Measurements from ENCODE around the gene SPATA16. TPM values are rescaled to one million over a fixed set of nuclear protein-coding genes. Genes with fewer than 3 reads are reported as not detected.

The SPATA16 gene
- total RNA-seq, 1 experiment from 2014 or later = 0.44 TPM

DNA sequence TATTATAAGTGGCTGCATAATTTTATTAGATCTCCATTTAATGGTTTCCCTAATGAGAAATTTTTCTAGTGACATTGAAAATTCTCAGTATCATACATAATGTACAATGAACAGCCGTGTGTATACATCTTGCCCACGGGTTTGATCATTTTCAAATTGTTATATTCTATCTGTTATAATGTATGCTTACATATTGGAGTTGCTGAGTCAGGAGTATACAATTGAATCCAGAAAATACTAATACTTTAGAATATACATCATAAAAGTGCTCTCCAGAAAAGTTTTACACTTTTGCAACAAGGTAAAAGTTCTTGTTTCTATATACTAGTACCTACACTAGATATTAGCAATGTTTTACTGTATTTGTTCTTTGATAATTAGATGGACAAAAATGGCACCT, 82.8 kb downstream of the SPATA16 start (continued):
- TF ChIP-seq, protein P1, sequence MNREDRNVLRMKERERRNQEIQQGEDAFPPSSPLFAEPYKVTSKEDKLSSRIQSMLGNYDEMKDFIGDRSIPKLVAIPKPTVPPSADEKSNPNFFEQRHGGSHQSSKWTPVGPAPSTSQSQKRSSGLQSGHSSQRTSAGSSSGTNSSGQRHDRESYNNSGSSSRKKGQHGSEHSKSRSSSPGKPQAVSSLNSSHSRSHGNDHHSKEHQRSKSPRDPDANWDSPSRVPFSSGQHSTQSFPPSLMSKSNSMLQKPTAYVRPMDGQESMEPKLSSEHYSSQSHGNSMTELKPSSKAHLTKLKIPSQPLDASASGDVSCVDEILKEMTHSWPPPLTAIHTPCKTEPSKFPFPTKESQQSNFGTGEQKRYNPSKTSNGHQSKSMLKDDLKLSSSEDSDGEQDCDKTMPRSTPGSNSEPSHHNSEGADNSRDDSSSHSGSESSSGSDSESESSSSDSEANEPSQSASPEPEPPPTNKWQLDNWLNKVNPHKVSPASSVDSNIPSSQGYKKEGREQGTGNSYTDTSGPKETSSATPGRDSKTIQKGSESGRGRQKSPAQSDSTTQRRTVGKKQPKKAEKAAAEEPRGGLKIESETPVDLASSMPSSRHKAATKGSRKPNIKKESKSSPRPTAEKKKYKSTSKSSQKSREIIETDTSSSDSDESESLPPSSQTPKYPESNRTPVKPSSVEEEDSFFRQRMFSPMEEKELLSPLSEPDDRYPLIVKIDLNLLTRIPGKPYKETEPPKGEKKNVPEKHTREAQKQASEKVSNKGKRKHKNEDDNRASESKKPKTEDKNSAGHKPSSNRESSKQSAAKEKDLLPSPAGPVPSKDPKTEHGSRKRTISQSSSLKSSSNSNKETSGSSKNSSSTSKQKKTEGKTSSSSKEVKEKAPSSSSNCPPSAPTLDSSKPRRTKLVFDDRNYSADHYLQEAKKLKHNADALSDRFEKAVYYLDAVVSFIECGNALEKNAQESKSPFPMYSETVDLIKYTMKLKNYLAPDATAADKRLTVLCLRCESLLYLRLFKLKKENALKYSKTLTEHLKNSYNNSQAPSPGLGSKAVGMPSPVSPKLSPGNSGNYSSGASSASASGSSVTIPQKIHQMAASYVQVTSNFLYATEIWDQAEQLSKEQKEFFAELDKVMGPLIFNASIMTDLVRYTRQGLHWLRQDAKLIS (CRISPR knock-in tag; IDR thresholded peaks at IDR 0.05; ENCODE audit: borderline replicate concordance) = no peak
- TF ChIP-seq, protein P2, sequence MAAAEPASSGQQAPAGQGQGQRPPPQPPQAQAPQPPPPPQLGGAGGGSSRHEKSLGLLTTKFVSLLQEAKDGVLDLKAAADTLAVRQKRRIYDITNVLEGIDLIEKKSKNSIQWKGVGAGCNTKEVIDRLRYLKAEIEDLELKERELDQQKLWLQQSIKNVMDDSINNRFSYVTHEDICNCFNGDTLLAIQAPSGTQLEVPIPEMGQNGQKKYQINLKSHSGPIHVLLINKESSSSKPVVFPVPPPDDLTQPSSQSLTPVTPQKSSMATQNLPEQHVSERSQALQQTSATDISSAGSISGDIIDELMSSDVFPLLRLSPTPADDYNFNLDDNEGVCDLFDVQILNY (CRISPR knock-in tag; IDR thresholded peaks at IDR 0.05) = no peak
- TF ChIP-seq, protein P3, sequence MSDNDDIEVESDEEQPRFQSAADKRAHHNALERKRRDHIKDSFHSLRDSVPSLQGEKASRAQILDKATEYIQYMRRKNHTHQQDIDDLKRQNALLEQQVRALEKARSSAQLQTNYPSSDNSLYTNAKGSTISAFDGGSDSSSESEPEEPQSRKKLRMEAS (CRISPR knock-in tag; IDR thresholded peaks at IDR 0.05) = no peak
- TF ChIP-seq, protein P4, sequence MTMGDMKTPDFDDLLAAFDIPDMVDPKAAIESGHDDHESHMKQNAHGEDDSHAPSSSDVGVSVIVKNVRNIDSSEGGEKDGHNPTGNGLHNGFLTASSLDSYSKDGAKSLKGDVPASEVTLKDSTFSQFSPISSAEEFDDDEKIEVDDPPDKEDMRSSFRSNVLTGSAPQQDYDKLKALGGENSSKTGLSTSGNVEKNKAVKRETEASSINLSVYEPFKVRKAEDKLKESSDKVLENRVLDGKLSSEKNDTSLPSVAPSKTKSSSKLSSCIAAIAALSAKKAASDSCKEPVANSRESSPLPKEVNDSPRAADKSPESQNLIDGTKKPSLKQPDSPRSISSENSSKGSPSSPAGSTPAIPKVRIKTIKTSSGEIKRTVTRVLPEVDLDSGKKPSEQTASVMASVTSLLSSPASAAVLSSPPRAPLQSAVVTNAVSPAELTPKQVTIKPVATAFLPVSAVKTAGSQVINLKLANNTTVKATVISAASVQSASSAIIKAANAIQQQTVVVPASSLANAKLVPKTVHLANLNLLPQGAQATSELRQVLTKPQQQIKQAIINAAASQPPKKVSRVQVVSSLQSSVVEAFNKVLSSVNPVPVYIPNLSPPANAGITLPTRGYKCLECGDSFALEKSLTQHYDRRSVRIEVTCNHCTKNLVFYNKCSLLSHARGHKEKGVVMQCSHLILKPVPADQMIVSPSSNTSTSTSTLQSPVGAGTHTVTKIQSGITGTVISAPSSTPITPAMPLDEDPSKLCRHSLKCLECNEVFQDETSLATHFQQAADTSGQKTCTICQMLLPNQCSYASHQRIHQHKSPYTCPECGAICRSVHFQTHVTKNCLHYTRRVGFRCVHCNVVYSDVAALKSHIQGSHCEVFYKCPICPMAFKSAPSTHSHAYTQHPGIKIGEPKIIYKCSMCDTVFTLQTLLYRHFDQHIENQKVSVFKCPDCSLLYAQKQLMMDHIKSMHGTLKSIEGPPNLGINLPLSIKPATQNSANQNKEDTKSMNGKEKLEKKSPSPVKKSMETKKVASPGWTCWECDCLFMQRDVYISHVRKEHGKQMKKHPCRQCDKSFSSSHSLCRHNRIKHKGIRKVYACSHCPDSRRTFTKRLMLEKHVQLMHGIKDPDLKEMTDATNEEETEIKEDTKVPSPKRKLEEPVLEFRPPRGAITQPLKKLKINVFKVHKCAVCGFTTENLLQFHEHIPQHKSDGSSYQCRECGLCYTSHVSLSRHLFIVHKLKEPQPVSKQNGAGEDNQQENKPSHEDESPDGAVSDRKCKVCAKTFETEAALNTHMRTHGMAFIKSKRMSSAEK (CRISPR knock-in tag; IDR thresholded peaks at IDR 0.05; ENCODE audit: borderline replicate concordance) = no peak
- TF ChIP-seq CREM (CRISPR knock-in tag; IDR thresholded peaks at IDR 0.05) = no peak
- TF ChIP-seq, protein P5, sequence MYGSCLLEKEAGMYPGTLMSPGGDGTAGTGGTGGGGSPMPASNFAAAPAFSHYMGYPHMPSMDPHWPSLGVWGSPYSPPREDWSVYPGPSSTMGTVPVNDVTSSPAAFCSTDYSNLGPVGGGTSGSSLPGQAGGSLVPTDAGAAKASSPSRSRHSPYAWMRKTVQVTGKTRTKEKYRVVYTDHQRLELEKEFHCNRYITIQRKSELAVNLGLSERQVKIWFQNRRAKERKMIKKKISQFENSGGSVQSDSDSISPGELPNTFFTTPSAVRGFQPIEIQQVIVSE (CRISPR knock-in tag; IDR thresholded peaks at IDR 0.05; ENCODE audit: borderline replicate concordance) = no peak
- TF ChIP-seq, protein P6, sequence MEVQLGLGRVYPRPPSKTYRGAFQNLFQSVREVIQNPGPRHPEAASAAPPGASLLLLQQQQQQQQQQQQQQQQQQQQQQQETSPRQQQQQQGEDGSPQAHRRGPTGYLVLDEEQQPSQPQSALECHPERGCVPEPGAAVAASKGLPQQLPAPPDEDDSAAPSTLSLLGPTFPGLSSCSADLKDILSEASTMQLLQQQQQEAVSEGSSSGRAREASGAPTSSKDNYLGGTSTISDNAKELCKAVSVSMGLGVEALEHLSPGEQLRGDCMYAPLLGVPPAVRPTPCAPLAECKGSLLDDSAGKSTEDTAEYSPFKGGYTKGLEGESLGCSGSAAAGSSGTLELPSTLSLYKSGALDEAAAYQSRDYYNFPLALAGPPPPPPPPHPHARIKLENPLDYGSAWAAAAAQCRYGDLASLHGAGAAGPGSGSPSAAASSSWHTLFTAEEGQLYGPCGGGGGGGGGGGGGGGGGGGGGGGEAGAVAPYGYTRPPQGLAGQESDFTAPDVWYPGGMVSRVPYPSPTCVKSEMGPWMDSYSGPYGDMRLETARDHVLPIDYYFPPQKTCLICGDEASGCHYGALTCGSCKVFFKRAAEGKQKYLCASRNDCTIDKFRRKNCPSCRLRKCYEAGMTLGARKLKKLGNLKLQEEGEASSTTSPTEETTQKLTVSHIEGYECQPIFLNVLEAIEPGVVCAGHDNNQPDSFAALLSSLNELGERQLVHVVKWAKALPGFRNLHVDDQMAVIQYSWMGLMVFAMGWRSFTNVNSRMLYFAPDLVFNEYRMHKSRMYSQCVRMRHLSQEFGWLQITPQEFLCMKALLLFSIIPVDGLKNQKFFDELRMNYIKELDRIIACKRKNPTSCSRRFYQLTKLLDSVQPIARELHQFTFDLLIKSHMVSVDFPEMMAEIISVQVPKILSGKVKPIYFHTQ (CRISPR knock-in tag; IDR thresholded peaks at IDR 0.05) = no peak
- no peak for TF ChIP-seq MXD4 (CRISPR knock-in tag; IDR thresholded peaks at IDR 0.05; ENCODE audit: borderline replicate concordance)
- no peak for TF ChIP-seq GRHL2 (CRISPR knock-in tag; IDR thresholded peaks at IDR 0.05; ENCODE audit: insufficient replicate concordance, severe bottlenecking)
- TF ChIP-seq ZNF121 (CRISPR knock-in tag; IDR thresholded peaks at IDR 0.05) = no peak
- TF ChIP-seq, protein P7, sequence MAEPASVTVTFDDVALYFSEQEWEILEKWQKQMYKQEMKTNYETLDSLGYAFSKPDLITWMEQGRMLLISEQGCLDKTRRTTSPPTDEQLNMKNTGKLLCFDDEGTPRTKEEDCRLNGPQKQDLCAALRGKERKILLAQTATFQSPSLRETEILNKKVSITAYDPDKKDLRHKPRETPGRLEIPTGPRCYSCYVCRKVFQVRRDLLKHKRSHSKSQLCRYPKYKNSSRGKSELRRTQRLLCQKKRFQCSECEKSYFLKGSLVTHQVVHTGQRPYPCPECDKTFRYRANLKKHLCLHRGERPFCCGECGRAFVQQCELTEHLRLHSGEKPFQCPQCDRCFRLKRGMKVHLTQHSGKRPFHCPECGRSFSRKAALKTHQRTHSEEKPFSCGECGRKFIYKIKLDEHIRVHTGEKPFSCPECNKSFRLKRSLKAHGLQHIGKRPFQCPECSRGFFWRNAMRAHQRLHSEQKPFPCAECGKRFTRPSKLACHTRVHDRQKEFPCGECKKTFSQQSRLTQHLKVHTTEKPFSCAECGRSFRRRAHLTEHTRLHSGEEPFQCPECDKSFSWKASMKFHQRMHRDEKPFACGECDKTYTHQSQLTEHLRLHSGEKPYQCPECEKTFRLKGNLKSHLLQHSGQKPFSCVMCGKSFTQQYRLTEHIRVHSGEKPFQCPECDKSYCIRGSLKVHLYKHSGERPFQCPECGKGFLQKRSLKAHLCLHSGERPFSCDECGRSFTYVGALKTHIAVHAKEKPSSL (CRISPR knock-in tag; conservative IDR thresholded peaks at IDR 0.05) = no peak
